ENCODE results near the gene GABRG3.
"Not testable (repeated sequence)": the region's sequence is repeated elsewhere in the genome, so short reads cannot be mapped to it uniquely, and the experiment has no call there.

Gene GABRG3

DNA sequence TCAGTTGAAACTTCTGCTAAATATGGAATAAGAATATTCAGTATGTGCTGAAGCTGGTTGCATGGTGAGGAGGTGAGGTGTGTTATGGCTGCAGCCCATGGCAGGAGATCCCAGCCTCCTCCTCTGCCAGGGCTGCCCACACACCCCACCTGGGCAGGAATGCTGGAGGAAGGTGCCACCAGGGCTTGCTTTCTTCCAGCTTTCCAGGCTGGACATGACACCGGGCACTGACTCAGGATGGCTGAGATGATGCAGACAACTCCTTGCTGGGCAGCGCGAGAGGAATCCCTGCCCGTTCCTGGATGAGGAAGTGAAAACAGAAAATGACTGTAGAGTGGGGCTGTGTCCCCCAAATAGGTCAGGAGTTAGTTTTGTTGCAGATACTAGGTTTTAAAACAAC, 14.1 kb downstream of the GABRG3 start:
- no peak for DNase-seq (ENCODE audit: extremely low read depth in 1 of 2, low read depth in 1 of 2)

DNA sequence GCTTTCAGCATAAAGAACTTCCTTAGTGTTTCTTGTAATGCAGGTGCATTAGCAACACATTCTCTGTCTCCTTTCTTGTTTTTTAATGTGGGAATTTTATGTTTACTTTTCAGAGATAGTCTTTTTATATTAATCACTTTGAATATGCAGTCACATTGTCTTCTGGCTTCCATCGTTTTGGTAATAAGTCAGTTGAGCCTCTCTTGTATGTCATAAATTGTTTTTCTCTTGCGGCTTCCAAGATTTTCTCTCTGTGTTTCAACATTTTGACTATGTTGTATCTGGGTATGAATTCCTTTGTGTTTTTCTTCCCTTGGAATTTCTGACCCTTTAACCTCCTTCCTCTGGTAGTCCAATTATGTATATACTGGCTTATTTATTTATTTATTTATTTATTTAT, 25.3 kb downstream of the GABRG3 start:
- no peak for DNase-seq (ENCODE audit: extremely low read depth in 1 of 2, low read depth in 1 of 2)

DNA sequence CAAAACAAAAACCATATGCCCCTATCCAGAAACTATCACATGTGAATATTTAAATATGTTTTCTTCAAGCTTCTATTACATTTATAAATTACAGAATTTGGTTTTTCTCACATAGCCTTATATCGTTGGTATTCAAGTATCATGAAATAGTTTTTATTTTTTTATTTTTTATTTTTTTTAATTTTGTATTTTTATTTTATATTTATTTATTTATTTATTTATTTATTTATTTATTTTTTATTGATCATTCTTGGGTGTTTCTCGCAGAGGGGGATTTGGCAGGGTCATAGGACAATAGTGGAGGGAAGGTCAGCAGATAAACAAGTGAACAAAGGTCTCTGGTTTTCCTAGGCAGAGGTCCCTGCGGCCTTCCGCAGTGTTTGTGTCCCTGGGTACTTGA, 32.0 kb downstream of the GABRG3 start:
- not testable (repeated sequence) for DNase-seq (ENCODE audit: extremely low read depth in 1 of 2, low read depth in 1 of 2)

DNA sequence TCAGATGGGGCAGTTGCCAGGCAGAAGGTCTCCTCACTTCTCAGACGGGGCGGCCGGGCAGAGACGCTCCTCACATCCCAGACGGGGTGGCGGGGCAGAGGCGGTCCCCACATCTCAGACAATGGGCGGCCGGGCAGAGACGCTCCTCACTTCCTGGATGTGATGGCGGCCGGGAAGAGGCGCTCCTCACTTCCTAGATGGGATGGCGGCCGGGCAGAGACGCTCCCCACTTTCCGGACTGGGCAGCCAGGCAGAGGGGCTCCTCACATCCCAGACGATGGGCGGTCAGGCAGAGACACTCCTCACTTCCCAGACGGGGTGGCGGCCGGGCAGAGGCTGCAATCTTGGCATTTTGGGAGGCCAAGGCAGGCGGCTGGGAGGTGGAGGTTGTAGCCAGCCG, 33.2 kb downstream of the GABRG3 start:
- DNase-seq (ENCODE audit: extremely low read depth in 1 of 2, low read depth in 1 of 2), result not testable (repeated sequence)

DNA sequence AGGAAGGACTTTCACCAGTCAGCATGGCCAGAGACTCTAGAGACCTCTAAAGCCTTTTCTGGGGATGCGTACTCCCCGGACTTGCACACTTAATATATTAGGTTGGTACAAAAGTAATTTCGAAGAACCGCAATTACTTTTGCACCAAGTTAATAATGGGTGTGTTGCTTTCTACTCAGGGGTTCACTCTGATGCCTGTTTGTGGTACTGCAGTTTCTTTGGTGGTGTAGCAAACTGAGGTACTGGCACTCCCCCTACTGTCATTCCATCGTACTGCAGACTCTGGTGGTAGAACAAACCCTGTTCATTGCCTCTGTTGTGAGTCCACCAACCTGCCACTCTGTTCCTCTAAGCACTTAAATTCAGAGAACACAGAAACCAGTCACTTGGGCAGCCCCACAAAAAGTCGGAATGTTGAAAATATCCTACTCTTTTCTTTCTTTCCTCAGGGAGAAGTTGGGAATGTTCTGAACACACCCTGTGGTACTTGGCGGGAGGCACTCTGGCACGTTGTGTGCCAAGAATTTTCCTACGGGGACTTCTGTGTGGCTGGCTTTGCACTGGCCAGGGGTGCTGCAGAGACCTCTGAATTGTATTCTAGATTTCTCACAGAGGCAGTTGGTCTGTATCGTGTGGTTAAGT, 46.3 kb downstream of the GABRG3 start:
- peak in 1 of 2 donors; percentile 16 for DNase-seq (ENCODE audit: extremely low read depth in 1 of 2, low read depth in 1 of 2)

DNA sequence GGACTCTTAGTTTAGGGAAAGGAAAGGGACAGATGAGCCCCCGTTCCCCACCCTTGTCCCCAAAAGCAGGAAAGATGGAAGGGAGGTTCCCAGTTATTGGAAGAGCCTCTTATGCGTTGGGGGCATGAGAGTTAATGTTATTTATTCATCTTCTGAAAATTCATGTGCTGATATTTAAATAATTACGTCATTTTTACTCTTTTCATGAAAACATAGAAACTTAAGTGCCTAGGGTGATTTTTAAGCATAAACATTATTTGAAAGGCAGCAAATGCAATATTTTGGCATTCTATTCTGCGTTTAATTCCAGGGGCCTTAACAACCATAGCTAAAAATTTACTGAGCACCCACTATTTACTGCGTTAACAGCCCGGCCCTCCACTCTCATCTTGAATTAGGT, 48.7 kb downstream of the GABRG3 start:
- no peak for DNase-seq (ENCODE audit: extremely low read depth in 1 of 2, low read depth in 1 of 2)

DNA sequence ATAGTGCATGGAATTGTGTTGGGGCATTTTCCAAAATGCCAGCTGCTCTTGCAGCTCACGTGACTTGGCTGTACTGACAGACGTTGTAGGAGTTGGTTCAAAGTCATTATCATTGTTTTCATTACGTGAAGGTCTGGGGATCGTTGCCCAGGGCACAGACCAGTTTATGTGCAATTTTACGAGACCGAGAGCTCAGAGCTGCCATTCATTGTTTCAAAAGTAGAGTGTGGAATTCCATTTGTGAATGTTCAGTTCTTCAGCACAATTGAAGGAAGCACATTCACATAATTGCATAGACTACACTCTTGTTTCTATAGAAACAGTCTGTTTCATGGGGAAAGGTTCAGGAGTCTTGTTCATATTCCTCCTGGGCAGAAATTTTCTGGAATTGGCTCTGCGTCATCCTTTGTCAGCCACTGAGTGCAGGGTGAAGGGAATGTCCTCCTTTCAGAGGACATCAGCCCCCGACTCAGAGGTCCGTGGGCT, 54.5 kb downstream of the GABRG3 start:
- DNase-seq (ENCODE audit: extremely low read depth in 1 of 2, low read depth in 1 of 2), result no peak

DNA sequence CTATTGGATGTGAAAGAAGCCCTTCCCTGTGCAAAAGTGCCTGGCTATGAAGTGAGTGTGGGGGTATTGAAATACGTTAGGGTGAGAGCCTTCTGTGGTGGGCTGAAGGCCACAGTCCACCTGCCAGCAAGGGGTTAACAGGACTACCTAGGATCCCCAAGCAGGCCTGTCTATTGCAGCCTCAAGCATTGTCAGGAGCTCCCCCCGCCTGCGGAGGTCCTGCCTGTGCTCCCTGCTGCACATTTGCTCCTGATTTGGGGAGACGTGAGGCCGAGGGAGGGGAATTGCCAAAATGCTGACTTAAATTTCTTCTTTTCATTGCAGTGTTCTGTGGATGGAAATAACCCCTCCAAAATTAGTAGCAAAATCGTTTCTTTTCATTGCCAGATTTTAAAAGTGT, 56.2 kb downstream of the GABRG3 start:
- DNase-seq (ENCODE audit: extremely low read depth in 1 of 2, low read depth in 1 of 2), result no peak

DNA sequence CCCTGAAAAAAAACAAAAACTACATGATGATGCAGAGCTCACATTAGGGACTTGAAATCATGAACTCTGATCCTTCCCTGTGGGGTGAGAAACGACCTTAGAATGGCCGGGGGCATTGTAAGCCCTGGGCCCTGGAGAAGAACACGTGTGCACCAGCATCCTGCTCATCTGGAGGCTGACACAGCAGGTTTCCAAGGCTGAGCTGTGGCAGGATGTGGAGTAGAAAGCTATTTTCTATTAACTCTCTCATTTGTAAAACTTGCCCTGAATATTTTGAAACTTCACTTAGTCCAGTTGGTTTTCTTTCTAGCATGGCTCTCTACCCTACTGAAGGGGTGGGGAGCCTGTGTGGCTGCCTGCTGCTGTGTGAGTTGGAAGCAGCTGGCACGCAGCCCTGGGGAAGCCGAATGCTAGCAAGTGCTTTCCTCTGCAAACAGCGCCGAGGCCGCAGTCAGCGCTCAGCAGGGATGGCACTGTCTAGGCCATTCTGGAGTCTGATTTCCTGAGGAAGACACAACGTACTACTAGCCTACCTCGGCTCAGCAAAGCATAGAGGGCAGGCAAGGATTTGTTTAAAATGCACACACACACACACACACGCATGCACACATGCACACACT, 58.0 kb downstream of the GABRG3 start:
- DNase-seq (ENCODE audit: extremely low read depth in 1 of 2, low read depth in 1 of 2), result no peak

DNA sequence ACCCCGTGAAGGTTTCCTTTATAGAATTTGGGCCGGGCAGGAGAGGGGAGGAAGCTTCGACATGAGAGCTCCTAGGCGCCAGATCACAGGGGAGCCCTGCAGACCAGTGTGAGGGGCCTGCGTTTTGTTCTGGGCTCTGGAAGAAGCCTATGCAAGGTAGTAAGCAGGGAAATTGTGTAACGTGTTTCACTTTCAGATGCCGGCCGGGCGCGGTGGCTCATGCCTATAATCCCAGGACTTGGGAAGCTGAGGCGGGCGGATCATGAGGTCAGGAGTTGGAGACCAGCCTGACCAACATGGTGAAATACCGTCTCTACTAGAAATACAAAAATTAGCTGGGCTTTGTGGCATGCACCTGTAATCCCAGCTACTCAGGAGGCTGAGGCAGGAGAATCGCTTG, 65.2 kb downstream of the GABRG3 start:
- DNase-seq (ENCODE audit: extremely low read depth in 1 of 2, low read depth in 1 of 2), result no peak

DNA sequence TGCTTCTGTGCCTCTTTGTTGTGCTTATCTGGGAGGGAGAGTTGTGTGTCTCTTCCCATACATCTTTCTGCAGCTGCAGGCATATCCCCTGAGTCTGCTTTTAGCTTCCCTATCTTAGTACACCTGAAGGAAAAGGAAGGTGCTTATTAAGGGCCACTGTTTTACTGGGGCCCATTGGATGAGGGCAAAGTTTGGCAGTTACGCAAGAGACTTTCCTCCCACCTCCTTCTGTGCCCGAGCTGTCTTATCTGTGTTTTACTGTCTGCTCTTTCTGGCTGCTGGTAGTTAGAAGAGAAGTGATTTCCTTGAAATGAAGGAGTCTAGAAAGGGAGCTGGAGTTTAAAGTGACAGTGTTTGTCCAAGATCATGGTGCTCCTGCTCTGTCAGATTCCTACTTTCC, 66.5 kb downstream of the GABRG3 start:
- DNase-seq (ENCODE audit: extremely low read depth in 1 of 2, low read depth in 1 of 2), result no peak

DNA sequence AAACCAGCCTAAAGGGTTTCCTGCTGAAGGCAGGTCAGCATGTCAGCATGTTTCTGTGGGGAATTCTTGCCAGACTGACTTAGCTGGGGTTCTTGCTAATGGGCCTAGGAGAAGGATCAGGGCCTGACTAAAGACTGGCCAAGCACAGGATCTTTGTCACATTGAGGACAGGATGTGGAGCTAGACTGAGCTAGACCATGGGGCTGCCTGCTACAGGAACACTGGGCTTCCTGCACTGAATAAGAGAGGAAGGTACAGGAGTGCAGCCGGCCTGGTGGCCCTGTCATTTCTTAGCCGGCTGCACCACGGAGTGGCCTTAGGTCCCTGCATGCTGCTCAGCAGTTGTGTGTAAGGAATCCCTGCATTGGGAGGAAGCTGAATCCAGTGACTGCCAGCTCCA, 68.2 kb downstream of the GABRG3 start:
- no peak for DNase-seq (ENCODE audit: extremely low read depth in 1 of 2, low read depth in 1 of 2)

DNA sequence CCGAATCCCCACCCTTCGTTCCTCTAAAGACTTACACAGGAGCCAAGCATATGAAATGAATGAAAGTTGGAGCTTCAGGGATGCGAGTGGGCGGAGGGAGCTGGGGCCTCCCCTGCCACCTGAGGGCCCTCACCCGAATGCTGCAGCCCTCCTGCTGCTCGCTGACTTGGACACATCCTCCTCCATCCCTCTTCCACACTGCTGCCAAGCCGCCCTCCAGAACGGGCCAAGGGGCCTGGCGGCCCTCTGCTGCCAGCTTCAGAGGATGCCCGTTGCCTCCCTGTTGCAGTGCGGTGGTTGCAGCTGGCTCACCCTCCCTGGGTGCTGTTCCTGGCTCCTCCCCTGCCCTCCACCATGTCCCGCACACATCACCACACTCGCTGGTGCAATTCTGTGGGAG, 71.2 kb downstream of the GABRG3 start:
- no peak for DNase-seq (ENCODE audit: extremely low read depth in 1 of 2, low read depth in 1 of 2)

DNA sequence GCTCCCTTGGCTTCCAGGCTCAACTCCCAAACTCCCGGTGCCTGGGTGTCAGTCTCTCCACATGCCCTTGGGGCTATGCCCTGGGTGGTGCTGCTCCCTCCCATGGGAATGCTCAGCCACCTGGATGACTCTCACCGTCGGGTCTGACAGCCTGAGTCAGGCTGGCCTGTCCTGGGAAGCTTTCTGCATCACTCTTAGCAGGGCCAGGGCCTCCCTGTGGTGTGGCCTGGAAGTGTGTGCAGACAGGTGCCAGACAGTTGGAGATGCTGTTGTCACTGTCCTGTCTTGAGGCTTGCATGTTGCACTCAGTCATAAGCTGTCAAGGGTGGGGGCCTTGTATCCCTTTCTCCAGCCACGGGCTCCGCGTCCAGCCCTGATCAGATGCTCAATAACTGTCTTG, 71.7 kb downstream of the GABRG3 start:
- no peak for DNase-seq (ENCODE audit: extremely low read depth in 1 of 2, low read depth in 1 of 2)

DNA sequence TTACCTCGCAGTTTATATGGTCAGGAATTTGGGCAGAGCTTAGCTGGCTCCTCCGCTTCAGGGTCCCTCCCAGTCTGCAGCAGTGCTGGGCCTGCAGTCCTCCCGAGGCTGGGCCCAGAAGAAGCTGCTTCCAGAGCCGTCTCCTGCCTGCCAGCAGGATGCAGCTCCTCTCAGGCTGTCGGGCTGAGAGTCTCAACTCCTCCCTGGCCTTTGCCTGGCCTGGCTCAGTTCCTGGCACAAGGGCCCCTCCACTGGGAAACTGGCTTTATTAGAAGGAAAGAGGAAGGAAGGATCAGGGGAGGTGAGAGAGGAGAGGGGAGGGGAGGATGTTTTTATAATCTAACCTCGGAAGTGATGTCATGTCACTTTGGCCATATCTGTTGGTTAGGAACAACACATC, 72.8 kb downstream of the GABRG3 start:
- no peak for DNase-seq (ENCODE audit: extremely low read depth in 1 of 2, low read depth in 1 of 2)

DNA sequence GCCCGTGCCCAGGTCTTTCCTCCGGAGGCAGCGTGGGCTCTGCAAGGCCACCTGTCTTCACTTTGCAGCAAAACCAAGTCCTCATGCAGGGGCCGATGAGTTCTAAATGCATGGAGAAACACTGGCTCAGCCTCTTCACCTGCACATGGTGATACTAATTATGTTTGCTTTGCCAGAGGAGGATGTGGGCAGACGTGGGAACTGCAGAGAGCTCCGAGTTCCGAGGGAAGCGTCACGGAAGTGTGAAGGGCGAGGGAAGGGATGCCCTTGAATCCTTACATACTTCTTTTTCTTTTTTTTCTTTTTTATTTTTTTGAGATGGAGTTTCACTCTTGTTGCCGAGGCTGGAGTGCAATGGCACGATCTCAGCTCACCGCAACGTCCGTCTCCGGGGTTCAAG, 74.8 kb downstream of the GABRG3 start:
- DNase-seq (ENCODE audit: extremely low read depth in 1 of 2, low read depth in 1 of 2), result no peak

DNA sequence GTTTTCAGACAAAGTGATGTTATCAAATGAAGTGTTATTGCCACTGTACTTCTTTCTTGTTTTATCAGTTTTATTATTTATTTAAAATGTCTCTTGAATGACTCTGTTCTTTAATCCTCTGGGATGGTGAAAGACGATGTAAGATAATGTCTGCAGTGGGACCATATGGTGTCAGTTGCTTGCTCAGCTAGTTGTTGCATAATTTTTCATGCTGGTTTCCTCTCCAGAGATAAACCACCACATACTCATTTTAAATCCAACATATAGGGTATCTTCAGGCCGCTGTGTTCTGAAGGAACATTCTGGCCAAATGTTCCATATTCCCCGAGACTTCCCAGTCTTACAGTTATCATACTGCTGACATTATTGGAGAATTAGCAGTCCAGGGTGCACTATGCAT, 75.9 kb downstream of the GABRG3 start:
- no peak for DNase-seq (ENCODE audit: extremely low read depth in 1 of 2, low read depth in 1 of 2)

DNA sequence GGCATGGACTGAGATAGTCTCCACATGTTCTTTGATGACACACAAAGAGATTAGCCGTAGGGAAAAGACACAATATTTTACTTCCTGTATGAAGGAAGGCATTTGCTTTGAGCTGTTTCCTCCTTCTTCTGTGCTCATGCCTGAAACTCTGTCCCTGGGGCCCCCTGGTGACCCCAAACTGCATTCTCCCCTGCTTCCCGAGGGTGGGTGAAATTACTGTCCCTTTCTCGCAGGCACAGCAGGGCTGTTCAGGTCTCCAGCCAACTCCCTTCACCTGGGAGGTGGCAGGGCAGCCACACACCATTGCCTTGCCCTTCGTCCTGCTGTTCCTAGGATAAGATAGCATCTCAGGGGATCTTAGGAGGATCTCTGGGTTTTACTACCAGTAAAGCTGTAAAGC, 79.2 kb downstream of the GABRG3 start:
- DNase-seq (ENCODE audit: extremely low read depth in 1 of 2, low read depth in 1 of 2), result no peak

DNA sequence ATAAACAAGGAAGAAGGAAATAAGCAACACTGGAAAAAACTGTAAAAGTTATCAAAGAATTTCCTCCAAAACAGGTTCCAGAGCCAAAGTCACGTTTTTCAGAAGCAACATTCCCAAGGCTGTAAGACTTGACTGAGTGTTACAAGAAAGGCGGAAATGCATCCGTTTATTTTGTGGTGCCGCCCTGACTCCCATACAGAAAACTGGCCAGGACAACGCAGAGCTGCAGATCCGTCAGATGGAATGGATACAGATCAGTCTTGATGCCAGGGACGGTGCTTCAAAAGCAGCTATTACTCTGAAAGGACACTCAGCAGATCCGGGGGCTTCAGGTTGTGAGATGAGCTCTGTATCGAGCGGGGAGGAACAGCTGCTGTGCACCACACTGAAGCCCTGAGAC, 83.4 kb downstream of the GABRG3 start:
- DNase-seq (ENCODE audit: extremely low read depth in 1 of 2, low read depth in 1 of 2), result no peak

DNA sequence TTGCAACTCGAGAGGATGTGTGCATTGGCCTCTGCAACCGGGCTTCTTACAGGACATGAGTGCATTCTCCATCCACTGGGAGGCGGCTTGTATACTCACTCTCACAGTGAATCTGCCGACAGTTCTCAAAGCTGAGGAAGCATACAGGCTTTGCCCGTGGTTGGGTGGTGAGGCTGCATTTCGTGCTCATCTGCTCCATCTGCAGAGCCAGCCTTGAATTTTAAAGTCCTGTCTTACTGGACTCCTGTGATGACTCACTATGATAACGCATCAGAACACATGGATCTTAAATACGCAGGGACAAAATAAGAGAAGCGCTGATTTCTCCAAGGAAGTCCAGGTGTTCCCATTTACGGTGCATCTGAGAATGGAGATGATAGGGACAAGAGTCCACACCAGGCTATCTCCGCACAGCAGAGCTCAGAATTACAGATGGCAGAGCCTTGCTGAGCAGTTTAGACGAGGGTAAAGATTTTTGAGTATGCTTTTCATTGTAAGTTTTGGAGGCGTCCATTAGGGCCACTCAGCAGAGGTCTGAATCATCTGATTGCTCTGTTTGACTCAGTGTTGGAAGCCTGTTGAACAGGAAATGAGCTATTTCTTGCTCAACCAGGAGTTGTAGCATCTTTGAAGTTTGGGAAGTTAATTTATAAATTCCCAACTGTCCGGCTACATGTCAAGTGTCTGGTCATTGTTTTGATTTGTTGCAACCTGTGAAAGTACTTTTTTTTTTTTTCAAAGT, 87.1 kb downstream of the GABRG3 start:
- DNase-seq (ENCODE audit: extremely low read depth in 1 of 2, low read depth in 1 of 2), result no peak

DNA sequence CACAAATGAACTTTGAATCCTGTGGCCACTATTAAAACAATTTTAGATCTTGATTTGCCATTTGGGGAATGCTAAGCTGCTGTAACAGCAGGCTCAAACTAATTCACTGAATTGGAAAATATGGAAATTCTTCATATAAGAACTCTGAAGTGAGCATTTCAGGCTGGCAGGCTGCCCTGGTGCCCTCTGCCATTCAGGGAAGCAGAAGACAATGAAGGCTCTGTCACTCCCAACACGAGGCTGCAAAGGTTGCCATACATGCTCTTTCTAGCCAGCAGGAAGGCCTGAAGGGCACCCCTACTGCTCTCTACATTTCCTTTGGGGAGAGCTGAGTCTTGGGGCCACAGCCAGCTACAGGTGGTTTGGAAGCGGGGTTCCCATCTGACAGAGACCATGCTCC, 88.0 kb downstream of the GABRG3 start:
- no peak for DNase-seq (ENCODE audit: extremely low read depth in 1 of 2, low read depth in 1 of 2)

DNA sequence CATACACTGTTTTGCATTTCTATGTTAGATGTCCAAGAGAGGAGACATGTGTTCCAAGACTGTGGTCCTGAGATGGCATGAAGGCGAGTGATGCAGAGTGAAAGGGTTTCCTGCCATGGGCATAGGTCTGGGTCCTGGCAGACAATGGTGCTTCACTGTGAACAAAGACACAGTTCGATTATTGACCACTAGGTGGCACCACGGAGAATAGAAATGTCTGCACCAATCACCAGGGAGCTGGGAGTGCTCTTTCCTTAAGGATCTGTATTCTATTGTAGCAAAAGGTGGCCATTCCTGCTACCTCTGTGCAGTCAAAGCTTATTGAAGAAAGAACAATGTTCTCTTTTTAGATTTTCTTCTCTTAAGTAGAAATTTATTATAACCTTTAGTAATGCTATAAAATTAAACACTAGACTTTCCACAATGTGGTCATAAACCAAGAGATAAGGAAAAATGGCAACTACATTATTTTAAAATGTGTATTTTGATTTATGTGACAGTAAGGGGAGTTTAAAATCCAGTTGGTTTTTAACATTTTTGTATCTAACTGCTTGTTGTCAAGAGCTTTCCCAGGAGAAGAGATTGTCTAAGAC, 88.7 kb downstream of the GABRG3 start:
- DNase-seq (ENCODE audit: extremely low read depth in 1 of 2, low read depth in 1 of 2), result peak in 1 of 2 donors; percentile 7

Measured in stimulated activated CD8-positive, alpha-beta memory T cell treated with anti-CD3 and anti-CD28 coated beads, Interleukin-7, amount 100 ng/mL, for 48 hours (primary cell).